HG02759 (cell line): ENCODE measurements around the gene MVB12B.

Experiments used
- ATAC-seq: cut with Tn5 transposase; IDR thresholded peaks from one replicate; pipeline ENCODE4 v1.9.1; 2021; ENCODE audit warnings: mild to moderate bottlenecking, moderate library complexity; ENCODE audit not compliant: unreplicated experiment

The MVB12B gene

DNA sequence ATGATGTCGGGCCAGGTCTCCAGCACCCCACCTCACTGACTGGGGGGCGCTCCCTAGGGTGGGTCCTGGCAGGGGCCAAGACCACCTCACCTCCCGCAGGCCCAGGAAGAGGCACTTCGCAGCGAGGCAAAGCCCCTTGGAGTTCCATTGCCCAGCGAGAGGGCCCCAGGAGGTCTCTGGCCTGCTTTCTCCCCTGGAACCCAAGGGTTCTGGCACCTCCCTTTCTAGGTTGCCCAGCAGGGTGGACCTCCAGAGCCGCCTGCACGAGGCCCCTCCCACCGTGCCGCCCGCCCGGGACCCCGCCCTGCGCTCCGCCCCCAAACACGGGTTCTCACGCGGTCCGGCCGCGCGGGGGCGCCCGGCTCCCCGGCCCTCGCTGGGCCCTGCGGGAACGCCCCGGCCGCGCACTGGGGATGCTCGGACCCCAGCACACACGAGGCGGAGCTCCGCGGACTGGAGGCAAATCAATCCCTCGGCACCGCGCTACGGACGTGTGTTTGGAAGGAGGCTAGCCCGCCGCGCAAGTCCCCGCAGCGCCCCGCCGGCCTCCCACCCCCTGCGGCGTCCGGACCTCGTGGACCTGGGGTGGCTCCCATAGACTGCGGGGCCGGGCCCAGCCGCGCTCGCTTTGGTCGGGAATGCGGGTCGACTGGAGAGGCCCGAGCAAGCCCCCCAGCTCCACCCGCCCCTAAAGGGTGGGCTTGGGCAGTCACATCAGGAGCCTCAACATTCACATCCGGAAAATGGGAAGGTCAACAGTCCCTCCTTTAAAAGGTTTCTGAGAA lies 187.6 kb downstream of the MVB12B start:
- ATAC-seq: no peak

GRCh38 chr9:126515001-126515872 lies 188.6 kb downstream of the MVB12B start:
- no peak for ATAC-seq

- ATAC-seq: no peak
These were observed 189.4 kb downstream of the MVB12B start for GRCh38 chr9:126515873-126516505.

- no peak for ATAC-seq
These were observed 189.9 kb downstream of the MVB12B start for GRCh38 chr9:126516561-126516935.

DNA sequence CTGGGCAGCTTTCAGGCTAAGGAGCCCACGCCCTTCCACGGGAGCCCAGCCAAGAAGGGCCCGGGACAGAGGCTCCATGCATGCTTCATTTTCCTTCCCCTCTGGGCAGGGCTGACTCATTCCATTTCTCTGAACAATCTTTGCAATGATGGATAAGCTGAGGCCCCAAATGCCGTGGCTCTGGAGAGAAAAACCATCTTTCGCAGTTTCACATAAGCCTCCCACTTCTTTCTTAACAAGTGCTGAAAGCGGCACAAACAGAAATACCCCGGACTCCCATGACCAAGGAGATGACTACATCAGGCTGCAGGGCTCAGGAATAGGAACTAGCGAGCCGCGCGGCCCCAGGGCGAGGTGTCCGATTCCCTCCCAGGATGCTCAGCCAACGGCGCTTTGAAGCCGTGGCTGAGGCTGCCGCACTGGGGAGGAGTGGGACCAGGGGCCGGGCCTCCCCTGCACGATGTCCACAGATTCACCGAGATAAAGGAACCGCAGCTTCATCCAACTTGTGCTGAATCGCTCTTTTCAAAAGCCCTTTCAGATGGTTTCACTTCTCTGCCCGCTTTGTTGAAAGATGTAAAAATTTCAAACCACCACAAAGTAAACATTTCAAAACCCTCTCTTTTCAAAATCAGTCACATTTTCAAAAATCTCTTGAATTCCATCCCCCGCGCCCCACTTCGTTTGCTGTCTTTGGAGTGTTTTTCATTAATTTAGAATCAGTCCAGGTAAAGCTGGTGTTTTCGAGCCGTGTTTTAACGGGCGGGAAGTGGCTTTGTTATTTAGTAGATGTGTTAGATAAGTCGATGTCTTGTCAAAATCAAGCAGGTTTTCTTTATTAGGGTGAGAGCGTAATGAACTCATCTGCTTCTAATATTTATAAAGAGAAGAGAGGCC lies 190.6 kb downstream of the MVB12B start:
- ATAC-seq: no peak

GRCh38 chr9:126517833-126518356 lies 191.3 kb downstream of the MVB12B start:
- ATAC-seq: no peak

- no peak for ATAC-seq
These were observed 192.1 kb downstream of the MVB12B start for GRCh38 chr9:126518763-126519162.

GRCh38 chr9:126519660-126520420 lies 193.2 kb downstream of the MVB12B start:
- ATAC-seq: no peak

GRCh38 chr9:126520453-126520852 lies 193.8 kb downstream of the MVB12B start:
- ATAC-seq: no peak

- ATAC-seq: no peak
These were observed 194.5 kb downstream of the MVB12B start for GRCh38 chr9:126521089-126521488.

DNA sequence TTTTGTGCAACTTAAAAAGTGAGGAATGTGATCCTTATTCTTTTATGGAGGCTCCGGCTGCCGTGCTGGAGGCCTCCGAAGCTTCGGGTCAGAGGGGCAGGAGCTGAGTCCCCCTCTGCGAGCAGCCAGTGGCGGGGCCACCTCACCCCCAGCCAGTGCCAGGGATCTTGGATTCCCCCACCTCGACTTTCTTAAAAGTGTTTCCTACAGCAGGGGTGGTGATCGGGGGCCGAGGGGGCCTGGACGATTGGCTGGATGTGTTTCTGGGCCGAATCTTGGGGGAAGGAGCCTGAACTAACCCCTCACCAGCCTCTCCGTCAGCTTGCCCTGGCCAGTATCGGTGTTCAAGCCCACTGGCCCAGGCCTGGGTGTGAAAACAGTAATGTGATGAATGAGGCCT lies 194.9 kb downstream of the MVB12B start:
- ATAC-seq: no peak

GRCh38 chr9:126521976-126522590 lies 195.5 kb downstream of the MVB12B start:
- no peak for ATAC-seq

DNA sequence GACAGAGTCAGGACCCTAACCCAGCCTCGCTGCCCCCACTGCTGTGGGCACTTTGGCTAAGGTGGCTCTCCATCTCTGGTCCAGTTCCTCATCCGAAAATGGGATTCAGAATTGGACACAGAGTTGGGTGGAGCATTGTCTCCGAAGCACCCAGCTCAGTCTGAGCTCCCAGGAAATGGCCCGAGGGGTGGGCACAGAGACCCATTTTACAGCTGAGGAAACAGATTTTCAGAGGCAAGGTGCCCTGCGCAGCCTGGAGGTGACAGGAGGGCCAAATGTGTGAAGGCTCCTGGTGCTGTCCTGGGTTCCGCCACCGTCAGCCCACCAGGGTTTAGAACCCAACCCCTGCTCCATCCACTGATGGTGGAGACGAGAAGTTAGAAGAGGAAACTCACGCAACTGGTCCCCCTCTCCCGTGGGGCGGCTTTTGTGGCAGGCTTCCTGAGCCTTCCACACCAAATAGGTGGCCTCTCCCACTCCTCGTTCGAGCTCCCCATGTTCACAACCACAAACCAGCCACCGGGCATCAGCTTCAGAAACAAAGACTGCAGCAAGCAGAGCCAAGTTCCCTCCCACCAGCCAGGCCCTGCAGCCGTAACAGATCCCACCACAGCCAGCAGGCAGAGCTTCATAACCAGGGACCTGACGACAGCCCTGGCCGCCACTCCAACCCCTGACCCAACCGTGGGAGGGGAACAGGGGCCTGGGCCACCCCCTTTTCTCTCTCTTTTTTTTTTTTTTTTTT lies 196.2 kb downstream of the MVB12B start:
- ATAC-seq: no peak

- no peak for ATAC-seq
These were observed 197.0 kb downstream of the MVB12B start for GRCh38 chr9:126523611-126524111.

DNA sequence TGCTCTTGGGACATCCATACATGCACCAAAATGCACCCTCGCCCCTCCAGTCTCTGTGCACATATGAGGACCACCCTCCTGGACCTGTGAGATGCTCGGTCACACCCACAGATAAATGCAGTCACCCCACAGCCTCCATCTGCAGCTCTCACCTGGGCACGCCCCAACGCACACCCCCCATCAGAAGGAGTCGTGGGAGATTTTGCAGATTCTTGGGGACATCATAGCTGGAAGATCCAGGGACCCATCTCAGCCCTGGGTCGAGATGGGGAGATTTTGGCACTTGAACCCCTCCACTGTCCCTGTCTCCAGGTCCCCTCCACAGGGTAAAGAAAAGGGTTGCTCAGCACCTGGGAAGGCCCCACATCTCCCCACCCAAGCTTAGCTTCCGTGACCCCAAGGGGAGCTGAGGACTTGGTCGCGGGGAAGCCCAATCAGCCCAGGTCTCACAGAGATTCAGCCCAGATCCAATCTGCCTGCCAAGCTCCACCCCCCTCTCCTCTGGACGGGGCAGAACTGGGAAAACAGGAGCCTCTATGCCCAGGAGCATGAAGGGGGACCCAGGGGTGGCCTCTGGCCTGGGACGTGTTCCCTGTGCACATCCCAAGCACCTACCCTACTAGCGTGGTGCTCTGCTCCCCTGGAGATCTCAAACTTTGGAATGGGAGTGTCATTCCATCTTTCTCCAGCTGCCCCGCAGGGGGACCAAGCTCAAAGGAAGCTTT lies 197.9 kb downstream of the MVB12B start:
- no peak for ATAC-seq

- no peak for ATAC-seq
These were observed 199.8 kb downstream of the MVB12B start for GRCh38 chr9:126526218-126527108.
